Endodermal cell (in vitro differentiated cells): ENCODE measurements around the gene NDUFS6. TPM values are rescaled to one million over a fixed set of nuclear protein-coding genes. Genes with fewer than 3 reads are reported as not detected.

ENCODE experiments used
- DNase-seq: peaks from one replicate; pipeline ENCODE4 v3.0.0-alpha.2; 2017
- H3K27ac ChIP-seq: 2 replicates; pipeline ENCODE4 v1.5.1; 2013; ENCODE audit warnings: mild to moderate bottlenecking, low read depth, low read length, moderate library complexity
- H3K27me3 ChIP-seq: 2 replicates; pipeline ENCODE4 v1.6.1; 2013; ENCODE audit warnings: mild to moderate bottlenecking, low read length, moderate library complexity; ENCODE audit not compliant: insufficient read depth, control insufficient read depth, poor library complexity, severe bottlenecking
- H3K36me3 ChIP-seq: 2 replicates; pipeline ENCODE4 v1.7.0; 2013; ENCODE audit warnings: mild to moderate bottlenecking, low read length, moderate library complexity; ENCODE audit not compliant: control insufficient read depth, insufficient read depth
- H3K4me1 ChIP-seq: one replicate; pipeline ENCODE4 v1.7.0; 2013; ENCODE audit warnings: low read length; ENCODE audit not compliant: control insufficient read depth, insufficient read depth
- H3K4me3 ChIP-seq: 2 replicates; pipeline ENCODE4 v1.5.1; 2013; ENCODE audit warnings: mild to moderate bottlenecking, low read length, moderate library complexity
- H3K9ac ChIP-seq: 2 replicates; pipeline ENCODE4 v1.6.1; 2013; ENCODE audit warnings: mild to moderate bottlenecking, low read length, moderate library complexity; ENCODE audit not compliant: poor library complexity, severe bottlenecking; ENCODE audit errors: extremely low read depth
- H3K9me3 ChIP-seq: 2 replicates; pipeline ENCODE4 v1.6.1; 2013; ENCODE audit warnings: mild to moderate bottlenecking, low read length, moderate library complexity; ENCODE audit not compliant: control insufficient read depth
- H3K27ac Mint-ChIP-seq: 2 replicates; pipeline ENCODE4 v1.8.0; 2020; ENCODE audit warnings: mixed read lengths
- H3K27me3 Mint-ChIP-seq: 2 replicates; pipeline ENCODE4 v1.8.0; 2021; ENCODE audit warnings: mild to moderate bottlenecking, mixed read lengths; ENCODE audit not compliant: insufficient read depth
- H3K36me3 Mint-ChIP-seq: 2 replicates; pipeline ENCODE4 v1.8.0; 2020; ENCODE audit warnings: low read depth, mixed read lengths
- H3K4me1 Mint-ChIP-seq: 2 replicates; pipeline ENCODE4 v1.8.0; 2020; ENCODE audit warnings: mixed read lengths
- H3K4me3 Mint-ChIP-seq: 2 replicates; pipeline ENCODE4 v1.8.0; 2020; ENCODE audit warnings: mild to moderate bottlenecking, moderate library complexity, mixed read lengths
- H3K9me3 Mint-ChIP-seq: 2 replicates; pipeline ENCODE4 v1.8.0; 2020; ENCODE audit warnings: mild to moderate bottlenecking, mixed read lengths
- WGBS, 2 experiments: methylation state at CpG; one replicate each; pipeline versions ENCODE4 v1.1.5 to v1.1.7; 2013; ENCODE audit warnings: missing lambda C conversion rate in 2 of 2, mixed read lengths in 1 of 2; ENCODE audit not compliant: insufficient coverage in 1 of 2, insufficient read length in 1 of 2; 5-methylcytosine and 5-hydroxymethylcytosine counted together
- total RNA-seq, 2 donors: library from RNA; stranded (reverse); fragmentation: NEBNext Ultra II Directional in 1 of 2; extraction: Animal tissue kit (Norgen Biotek cat#: 25700) in 1 of 2; gene quantifications; 2 replicates in 1 of 2; 3 replicates in 1 of 2; pipeline ENCODE4 v1.2.1, GENCODE V29; 2021
- TF ChIP-seq, protein P1 (sequence below): fragments of 200-600 bp; sonication (generic); conservative IDR thresholded peaks from 2 replicates; pipeline ENCODE4 v1.5.0; 2021; ENCODE audit warnings: antibody characterized with exemption, mild to moderate bottlenecking

The NDUFS6 gene
- total RNA-seq, 2 donors from 2014 or later: 47.9 to 65.2 TPM

- Mint-ChIP-seq H3K4me3 (no peak overlapping the region), H3K27me3 (no peaks in the 10 kb centered on the region), H3K27ac (no peak overlapping the region), H3K4me1 (peaks cover 2% of the 10 kb centered on the region), H3K36me3 (no peaks in the 10 kb centered on the region), H3K9me3 (no peaks in the 10 kb centered on the region)
- Histone ChIP-seq H3K4me3 (no peak overlapping the region), H3K36me3 (no peaks in the 10 kb centered on the region), H3K9me3 (no peaks in the 10 kb centered on the region), H3K27me3 (no peaks in the 10 kb centered on the region), H3K9ac (no peak overlapping the region), H3K4me1 (no peaks in the 10 kb centered on the region), H3K27ac (no peak overlapping the region)
- TF ChIP-seq, protein P1, sequence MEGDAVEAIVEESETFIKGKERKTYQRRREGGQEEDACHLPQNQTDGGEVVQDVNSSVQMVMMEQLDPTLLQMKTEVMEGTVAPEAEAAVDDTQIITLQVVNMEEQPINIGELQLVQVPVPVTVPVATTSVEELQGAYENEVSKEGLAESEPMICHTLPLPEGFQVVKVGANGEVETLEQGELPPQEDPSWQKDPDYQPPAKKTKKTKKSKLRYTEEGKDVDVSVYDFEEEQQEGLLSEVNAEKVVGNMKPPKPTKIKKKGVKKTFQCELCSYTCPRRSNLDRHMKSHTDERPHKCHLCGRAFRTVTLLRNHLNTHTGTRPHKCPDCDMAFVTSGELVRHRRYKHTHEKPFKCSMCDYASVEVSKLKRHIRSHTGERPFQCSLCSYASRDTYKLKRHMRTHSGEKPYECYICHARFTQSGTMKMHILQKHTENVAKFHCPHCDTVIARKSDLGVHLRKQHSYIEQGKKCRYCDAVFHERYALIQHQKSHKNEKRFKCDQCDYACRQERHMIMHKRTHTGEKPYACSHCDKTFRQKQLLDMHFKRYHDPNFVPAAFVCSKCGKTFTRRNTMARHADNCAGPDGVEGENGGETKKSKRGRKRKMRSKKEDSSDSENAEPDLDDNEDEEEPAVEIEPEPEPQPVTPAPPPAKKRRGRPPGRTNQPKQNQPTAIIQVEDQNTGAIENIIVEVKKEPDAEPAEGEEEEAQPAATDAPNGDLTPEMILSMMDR: no peak
- 94 to 100% methylated on average over 3 to 13 of the region's 13 CpGs for WGBS, 2 experiments
- no peak for DNase-seq
Observed at GRCh38 chr5:1785984-1786383, 15.2 kb upstream of the NDUFS6 start.

GRCh38 chr5:1786621-1787471 is 14.4 kb upstream of the NDUFS6 start:
- TF ChIP-seq, protein P1: no peak
- Mint-ChIP-seq H3K36me3 (no peaks in the 10 kb centered on the region), H3K4me1 (peaks cover 2% of the 10 kb centered on the region), H3K27ac (no peak overlapping the region), H3K4me3 (no peak overlapping the region), H3K9me3 (no peaks in the 10 kb centered on the region), H3K27me3 (no peaks in the 10 kb centered on the region)
- WGBS, 2 experiments: 88 to 93% methylated on average over 26 to 29 of the region's 29 CpGs
- H3K4me1 ChIP-seq: no peaks in the 10 kb centered on the region
- no peak overlapping the region for H3K9ac ChIP-seq
- peak; percentile 42 for DNase-seq
- H3K9me3 ChIP-seq: no peaks in the 10 kb centered on the region
- no peak overlapping the region for H3K27ac ChIP-seq
- H3K4me3 ChIP-seq: no peak overlapping the region
- H3K27me3 ChIP-seq: no peaks in the 10 kb centered on the region
- no peaks in the 10 kb centered on the region for H3K36me3 ChIP-seq

GRCh38 chr5:1787472-1788047 is 13.6 kb upstream of the NDUFS6 start:
- no peak overlapping the region for H3K4me3 ChIP-seq
- Mint-ChIP-seq H3K36me3 (no peaks in the 10 kb centered on the region), H3K4me1 (peaks cover 2% of the 10 kb centered on the region), H3K27ac (no peak overlapping the region), H3K9me3 (no peaks in the 10 kb centered on the region), H3K27me3 (no peaks in the 10 kb centered on the region), H3K4me3 (no peak overlapping the region)
- TF ChIP-seq, protein P1: no peak
- no peak for DNase-seq
- H3K27ac ChIP-seq: no peak overlapping the region
- H3K27me3 ChIP-seq: no peaks in the 10 kb centered on the region
- 89 to 92% methylated on average over 9 to 12 of the region's 12 CpGs for WGBS, 2 experiments
- H3K9me3 ChIP-seq: no peaks in the 10 kb centered on the region
- H3K36me3 ChIP-seq: no peaks in the 10 kb centered on the region
- H3K9ac ChIP-seq: no peak overlapping the region
- H3K4me1 ChIP-seq: no peaks in the 10 kb centered on the region
